SK-N-MC (cell line): ENCODE data around the gene COL4A4.

Experiments used
- EZH2 ChIP-seq: fragments of 200-600 bp; sonication (generic); IDR thresholded peaks from one replicate; pipeline ENCODE4 v1.6.1; 2017; ENCODE audit warnings: antibody characterized with exemption
- POLR2AphosphoS5 ChIP-seq: IDR thresholded peaks from 2 replicates; pipeline ENCODE4 v1.6.1; 2012; ENCODE audit warnings: mild to moderate bottlenecking, low read depth, low read length, borderline replicate concordance

- TF ChIP-seq POLR2AphosphoS5 (no peak), EZH2 (no peak)
These were observed 127.5 kb downstream of the COL4A4 start for GRCh38 chr2:227036527-227036926.
